Stimulated activated CD4-positive, alpha-beta T cell treated with anti-CD3 and anti-CD28 coated beads, TNF-alpha, amount 100 ng/mL, for 4 hours (primary cell): ENCODE data around the gene EMILIN2.
"Not testable (repeated sequence)": the region's sequence is repeated elsewhere in the genome, so short reads cannot be mapped to it uniquely, and the experiment has no call there.

Source experiments
- DNase-seq, 3 experiments: peaks; one replicate each; pipeline ENCODE4 v3.0.0-alpha.2; 2020; ENCODE audit warnings: low read depth in 3 of 3

EMILIN2 gene

DNA sequence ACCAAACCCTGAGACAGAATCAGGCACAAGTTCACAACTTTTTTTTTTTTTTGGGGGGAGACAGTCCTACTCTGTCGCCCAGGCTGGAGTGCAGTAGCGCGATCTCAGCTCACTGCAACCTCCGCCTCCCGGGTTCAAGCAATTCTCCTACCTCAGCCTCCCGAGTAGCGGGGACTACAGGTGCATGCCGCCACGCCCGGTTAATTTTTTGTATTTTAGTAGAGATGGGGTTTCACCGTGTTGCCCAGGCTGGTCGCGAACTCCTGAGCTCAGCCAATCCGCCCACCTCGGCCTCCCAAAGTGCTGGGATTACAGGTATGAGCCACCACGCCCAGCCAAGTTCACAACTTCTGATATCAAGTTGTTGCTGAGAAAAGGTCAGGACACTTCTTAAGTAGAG lies 68.7 kb downstream of the EMILIN2 start:
- DNase-seq = not testable (repeated sequence)

GRCh38 chr18:2916184-2916583 lies 69.4 kb downstream of the EMILIN2 start:
- DNase-seq = no peak

DNA sequence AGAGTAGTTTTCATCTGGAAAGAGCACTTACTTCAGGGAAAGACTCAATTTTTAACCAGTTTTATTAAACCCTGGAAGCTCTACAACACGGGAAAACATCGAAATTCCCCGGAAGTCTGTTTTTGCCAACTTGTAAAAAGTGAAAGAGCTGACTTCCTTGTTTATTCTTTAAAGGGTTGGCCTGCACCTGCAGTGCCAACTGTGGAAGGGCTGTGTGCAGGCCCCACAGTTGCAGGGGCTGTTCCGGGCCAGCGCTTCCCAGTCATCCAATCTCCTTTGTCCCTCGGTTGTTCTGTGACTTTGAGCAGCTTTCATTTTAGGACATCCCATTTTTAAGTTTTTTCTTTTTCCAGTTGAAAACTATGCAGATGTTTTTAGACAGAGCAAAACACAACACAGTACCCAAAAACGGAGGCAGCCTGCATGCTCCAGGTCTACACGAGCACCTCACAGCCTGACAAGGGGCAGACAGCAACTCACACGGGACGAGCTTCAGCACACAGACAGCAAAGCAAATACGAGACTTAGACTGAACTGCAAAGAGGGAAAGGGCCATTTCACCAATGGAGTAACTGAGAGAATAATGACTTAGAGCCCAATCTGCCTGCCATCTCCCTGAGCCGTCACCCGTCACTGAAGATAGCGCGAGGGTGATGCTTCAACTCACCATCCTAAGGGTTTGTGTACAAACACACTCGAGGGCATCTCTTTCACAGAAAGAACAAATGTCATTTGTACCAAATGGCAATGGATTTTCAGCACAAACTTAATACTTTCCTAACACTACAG lies 70.6 kb downstream of the EMILIN2 start:
- DNase-seq = no peak

DNA sequence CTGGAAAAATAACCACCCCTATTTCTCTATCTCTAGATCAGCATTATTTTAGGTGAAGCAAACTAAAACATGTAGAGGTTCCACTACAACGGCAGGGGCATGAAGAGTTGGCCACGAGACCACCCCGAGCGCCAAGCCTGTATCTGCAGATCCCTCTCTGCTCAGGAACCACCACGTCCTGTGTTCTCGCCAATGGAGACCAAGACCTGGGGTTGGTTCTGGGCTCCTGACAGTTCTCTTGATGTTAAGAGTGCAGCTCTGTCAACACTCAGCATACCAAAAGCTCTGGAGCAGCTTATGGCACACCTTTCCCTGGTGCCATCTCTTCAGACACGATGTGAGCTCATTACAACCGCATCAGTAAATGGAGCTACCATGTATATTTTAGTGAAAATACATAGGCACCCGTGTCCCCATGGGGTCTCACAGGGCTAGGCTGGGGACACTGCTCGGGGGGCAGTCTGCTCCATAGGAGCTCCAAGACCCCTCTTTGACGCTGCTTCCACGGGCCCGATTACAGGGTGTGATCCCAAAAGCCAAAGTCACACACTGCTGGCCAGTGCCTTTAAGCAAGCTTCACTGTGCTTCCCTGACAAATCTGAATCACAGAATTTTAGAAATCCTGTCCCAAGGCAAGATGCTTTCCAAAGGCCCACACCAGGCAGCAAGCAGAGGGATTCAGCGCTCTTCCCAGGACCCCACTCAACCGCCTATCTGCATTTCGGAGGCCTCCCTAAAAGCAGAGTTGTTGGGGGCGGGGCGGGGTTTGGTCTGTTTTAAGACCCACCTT lies 72.2 kb downstream of the EMILIN2 start:
- DNase-seq = no peak

DNA sequence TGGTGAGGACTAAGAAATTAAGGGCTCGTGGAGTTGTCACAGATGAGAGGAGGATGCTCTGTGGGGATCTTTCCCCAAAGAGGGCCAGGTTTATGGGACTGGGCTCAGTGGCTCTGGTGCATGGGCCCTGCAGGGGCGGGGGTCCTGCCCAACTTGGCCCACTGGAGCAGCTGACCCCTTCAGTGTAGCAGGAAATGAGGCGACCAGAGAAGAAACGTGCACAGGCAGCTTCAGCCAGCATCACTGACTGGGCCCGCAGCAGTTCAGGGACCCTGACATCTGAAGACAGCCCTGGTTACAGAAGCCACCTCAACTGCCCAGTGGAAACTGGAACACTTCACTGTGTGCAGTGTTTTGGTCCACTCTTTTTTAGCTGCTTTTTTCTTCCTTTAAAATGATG lies 72.8 kb downstream of the EMILIN2 start:
- DNase-seq = no peak

GRCh38 chr18:2920027-2920426 lies 73.2 kb downstream of the EMILIN2 start:
- no peak for DNase-seq

DNA sequence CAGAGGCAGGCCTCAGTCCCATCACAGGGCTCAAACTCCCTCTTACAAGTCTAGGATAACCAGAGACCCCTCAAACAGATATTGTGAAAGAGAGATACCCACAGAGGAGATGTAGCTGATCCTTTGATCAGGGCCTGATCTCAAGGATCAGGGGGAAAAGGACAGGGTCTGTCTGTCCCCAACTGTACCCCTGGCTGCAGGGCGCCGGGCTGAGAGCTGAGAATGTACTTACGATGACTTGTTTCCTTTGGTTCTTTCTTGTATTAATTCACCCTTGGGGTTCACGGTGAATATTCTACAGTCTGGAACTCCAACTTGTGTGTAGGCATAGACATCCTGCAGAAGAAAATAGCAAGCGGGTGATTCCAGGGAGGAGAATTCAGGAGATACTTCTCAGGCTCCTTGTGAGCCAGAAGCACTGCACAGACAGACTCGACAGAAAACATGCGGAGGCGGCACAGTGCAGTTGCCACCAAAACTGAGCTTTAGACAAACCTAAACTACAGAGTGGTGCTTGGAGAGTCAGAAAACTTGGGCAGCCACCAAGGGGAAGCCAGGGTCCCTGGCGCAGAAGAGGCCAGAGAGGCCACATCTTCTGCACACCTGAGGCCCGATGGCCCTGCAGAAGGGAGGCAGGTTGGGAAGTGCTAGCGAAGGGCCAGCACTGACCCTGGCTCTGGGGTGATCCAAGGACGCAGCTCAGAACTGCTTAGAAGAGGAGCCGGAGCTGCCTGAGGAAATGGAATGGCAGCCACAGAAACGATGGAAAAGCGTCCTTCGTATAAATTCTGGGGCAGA lies 73.9 kb downstream of the EMILIN2 start:
- no peak for DNase-seq

- no peak for DNase-seq
Observed at GRCh38 chr18:2921778-2922177, 75.0 kb downstream of the EMILIN2 start.

- no peak for DNase-seq
Observed at GRCh38 chr18:2923464-2923863, 76.7 kb downstream of the EMILIN2 start.

DNA sequence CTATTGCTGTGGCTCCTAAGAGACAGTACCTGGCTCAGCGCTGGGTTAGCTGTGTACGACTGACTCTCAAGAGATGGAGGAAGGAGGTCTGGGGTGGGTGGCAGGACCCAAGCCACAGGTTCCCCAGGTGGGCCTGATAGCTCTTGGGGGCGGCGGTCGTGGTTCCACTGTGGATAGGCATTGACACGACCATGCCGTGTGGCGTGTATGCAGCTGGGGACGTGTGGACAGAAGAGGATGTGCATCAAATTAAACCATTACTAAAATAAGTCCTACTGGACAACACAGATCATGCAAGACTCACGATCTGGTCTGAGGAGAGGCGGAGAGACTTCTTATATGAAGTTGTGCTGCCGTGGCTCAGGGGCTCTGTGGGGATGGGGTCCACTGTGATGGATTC lies 78.1 kb downstream of the EMILIN2 start:
- no peak for DNase-seq

- no peak for DNase-seq
Observed at GRCh38 chr18:2926528-2926927, 79.7 kb downstream of the EMILIN2 start.

DNA sequence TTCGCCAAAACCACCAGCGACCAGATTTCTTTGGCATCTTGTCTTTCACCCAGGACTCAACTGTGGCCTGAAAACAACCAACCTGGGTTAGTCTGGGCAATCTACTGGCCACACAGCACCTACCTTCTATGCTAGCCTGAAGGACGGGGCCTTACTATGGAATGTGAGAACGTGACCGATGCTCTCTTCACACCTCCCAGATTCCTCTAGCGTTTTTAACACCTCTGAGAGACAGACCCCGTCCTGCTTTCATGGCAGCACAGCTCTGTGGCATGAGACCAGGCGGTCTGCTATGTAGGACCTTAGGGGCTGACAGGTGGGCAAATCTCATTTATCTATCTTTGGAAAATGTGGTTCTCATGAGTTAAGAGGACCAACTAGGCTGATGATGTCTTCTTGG lies 80.9 kb downstream of the EMILIN2 start:
- DNase-seq = no peak

GRCh38 chr18:2932247-2933181 lies 85.7 kb downstream of the EMILIN2 start:
- peak in 1 of 3 experiments; percentile 45 for DNase-seq

- DNase-seq = no peak
Observed at GRCh38 chr18:2933995-2934394, 87.2 kb downstream of the EMILIN2 start.

DNA sequence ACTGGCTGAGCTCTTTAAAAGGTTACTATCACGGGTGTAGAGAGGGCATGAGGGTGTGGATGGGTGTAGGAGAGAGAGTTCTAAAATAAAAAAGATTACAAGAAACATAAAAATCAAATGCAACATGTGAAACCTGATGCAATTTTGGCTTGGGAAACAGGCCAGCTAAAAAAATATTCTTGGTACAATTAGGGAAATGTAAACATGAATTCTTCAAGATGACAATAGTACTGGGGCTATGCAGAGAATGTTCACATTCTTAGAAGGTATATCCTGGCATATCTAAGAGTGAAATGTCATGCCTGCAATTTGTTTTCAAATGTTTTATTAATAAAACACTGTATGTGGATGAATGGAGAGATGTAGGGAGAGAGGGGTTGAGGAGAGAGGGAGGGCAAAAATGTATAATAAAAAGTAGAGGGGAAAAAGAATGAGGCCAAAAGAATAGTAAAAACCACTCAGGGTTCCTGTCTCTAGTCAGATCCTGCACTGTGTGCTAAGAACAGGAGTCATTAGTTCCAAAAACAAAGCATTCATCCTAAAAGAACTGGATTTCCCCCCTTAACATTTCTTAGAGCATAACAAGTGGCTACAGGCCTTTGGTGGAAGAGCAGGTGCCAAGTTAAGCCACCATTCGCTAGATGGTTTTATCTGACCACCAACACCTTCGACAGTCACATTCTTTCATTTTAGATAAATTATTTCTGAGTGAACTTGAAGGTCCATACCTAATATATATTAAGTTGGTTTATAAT lies 88.8 kb downstream of the EMILIN2 start:
- no peak for DNase-seq

DNA sequence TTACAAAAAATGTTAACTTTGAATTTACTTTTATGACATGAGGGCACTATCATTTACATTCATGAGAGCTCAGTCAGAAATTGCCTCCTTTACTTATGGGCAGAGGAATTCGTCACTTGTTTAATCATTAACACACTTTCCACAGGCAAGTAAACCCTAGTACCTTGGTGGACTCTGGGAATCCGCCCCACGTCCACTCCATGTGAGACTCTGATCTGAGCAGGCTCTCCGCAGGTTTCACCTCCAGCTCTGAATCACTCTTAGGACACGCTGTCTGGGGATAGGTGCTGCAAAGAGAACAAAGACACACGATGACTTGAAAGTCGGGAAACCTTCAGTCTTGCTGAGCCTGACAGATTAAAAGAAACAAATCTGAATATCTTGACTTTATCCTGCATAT lies 92.5 kb downstream of the EMILIN2 start:
- no peak for DNase-seq

GRCh38 chr18:2948038-2948437 lies 101.2 kb downstream of the EMILIN2 start:
- no peak for DNase-seq

GRCh38 chr18:2952605-2953004 lies 105.8 kb downstream of the EMILIN2 start:
- DNase-seq = no peak

DNA sequence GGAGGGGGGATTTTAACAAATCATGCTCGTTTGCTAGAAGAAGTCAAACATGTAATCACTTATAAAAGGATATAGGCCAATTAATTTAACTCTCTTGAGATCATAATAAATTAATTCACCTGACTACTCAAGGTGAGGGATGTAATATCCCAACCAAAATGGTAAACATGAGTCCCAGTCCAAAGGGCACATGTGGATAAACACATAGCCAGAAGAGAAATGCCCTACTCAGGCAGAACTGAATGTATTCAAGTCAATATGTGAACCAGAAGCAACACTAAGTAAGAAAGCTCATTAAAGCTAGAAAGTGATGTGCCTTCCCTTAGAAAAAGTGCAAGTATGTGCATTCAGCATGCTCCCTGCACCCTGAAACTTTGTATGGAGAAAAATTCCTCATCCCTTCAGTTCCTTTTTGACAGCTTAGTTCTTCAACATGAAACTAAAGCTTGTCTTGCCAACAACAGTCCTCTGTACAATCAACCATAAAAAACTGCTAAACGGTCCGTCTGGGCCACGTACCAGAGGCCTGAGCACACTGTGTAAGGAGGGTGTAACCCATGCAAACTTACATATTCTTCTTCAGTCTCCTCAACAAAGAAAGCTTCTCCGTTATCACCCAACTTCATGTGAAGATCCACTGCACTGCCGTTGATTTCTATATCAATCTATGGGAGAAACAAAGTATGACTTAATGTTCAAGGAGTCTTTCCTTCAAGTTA lies 107.3 kb downstream of the EMILIN2 start:
- no peak for DNase-seq
